Neural cell (in vitro differentiated cells): Measurements from ENCODE around the gene PPAN. TPM values are rescaled to one million over a fixed set of nuclear protein-coding genes. Genes with fewer than 3 reads are reported as not detected.

Experiments
- H2AFZ ChIP-seq: fragments of 200-600, 300-800 bp; sonication (generic), shearing (Covaris generic); 2 replicates; pipeline ENCODE4 v1.6.0; 2014; ENCODE audit warnings: low read depth, mild to moderate bottlenecking, antibody characterized with exemption, low read length, moderate library complexity
- H3F3A ChIP-seq: fragments of 200-600 bp; shearing (Covaris generic); 2 replicates; pipeline ENCODE4 v1.6.1; 2016; ENCODE audit warnings: mild to moderate bottlenecking, moderate library complexity, mixed read lengths, antibody characterized with exemption, low read length; ENCODE audit not compliant: insufficient read depth, poor library complexity, severe bottlenecking
- H3K27ac ChIP-seq: fragments of 200-600, 300-800 bp; sonication (generic), shearing (Covaris generic); 2 replicates; pipeline ENCODE4 v1.5.1; 2014; ENCODE audit warnings: mild to moderate bottlenecking, low read length, moderate library complexity
- H3K27me3 ChIP-seq: fragments of 300-800, 200-600 bp; sonication (generic), shearing (Covaris generic); 2 replicates; pipeline ENCODE4 v1.6.0; 2014; ENCODE audit warnings: mild to moderate bottlenecking, low read depth, low read length, moderate library complexity; ENCODE audit not compliant: insufficient read depth
- H3K36me3 ChIP-seq: fragments of 300-800, 200-600 bp; sonication (generic), shearing (Covaris generic); 2 replicates; pipeline ENCODE4 v1.5.1; 2014; ENCODE audit warnings: mild to moderate bottlenecking, antibody characterized with exemption, low read length, moderate library complexity; ENCODE audit not compliant: insufficient read depth
- H3K4me2 ChIP-seq: fragments of 300-800, 200-600 bp; sonication (generic), shearing (Covaris generic); 2 replicates; pipeline ENCODE4 v1.6.0; 2014; ENCODE audit warnings: mild to moderate bottlenecking, low read length
- H3K4me3 ChIP-seq: fragments of 300-800, 200-600 bp; sonication (generic), shearing (Covaris generic); 2 replicates; pipeline ENCODE4 v1.5.1; 2014; ENCODE audit warnings: mild to moderate bottlenecking, low read length, moderate library complexity
- H3K79me2 ChIP-seq: fragments of 200-600 bp; shearing (Covaris generic); replicated peaks from 2 replicates; pipeline ENCODE4 v1.6.0; 2014; ENCODE audit warnings: mild to moderate bottlenecking, low read length, moderate library complexity; ENCODE audit not compliant: insufficient read depth
- H3K9ac ChIP-seq: fragments of 300-800, 200-600 bp; sonication (generic), shearing (Covaris generic); 2 replicates; pipeline ENCODE4 v1.6.1; 2016; ENCODE audit warnings: mild to moderate bottlenecking, low read length, mixed read lengths
- H3K9me2 ChIP-seq: fragments of 200-600 bp; shearing (Covaris generic); 2 replicates; pipeline ENCODE4 v1.6.1; 2016; ENCODE audit warnings: mild to moderate bottlenecking, low read length, mixed read lengths; ENCODE audit not compliant: insufficient read depth
- H3K9me3 ChIP-seq: fragments of 200-600, 300-800 bp; sonication (generic), shearing (Covaris generic); 2 replicates; pipeline ENCODE4 v1.6.1; 2016; ENCODE audit warnings: mild to moderate bottlenecking, mixed run types, low read length, moderate library complexity, mixed read lengths
- H4K20me1 ChIP-seq: fragments of 200-600 bp; shearing (Covaris generic); 2 replicates; pipeline ENCODE4 v1.6.1; 2016; ENCODE audit warnings: mild to moderate bottlenecking, mixed run types; ENCODE audit not compliant: insufficient read depth
- CTCF ChIP-seq: fragments of 450-650 bp; IDR thresholded peaks from 2 replicates; pipeline ENCODE4 v1.5.1; 2014; ENCODE audit warnings: antibody characterized with exemption, mild to moderate bottlenecking, moderate library complexity; ENCODE audit not compliant: poor library complexity, severe bottlenecking
- EP300 ChIP-seq: fragments of 450-650 bp; conservative IDR thresholded peaks from 2 replicates; pipeline ENCODE4 v1.6.1; 2014; ENCODE audit warnings: antibody characterized with exemption, mild to moderate bottlenecking, moderate library complexity; ENCODE audit not compliant: poor library complexity, severe bottlenecking
- EZH2 ChIP-seq: fragments of 200-600, 300-800 bp; shearing (Covaris generic), sonication (generic); IDR thresholded peaks from 2 replicates; pipeline ENCODE4 v1.6.1; 2014; ENCODE audit warnings: antibody characterized with exemption, low read length, borderline replicate concordance, mild to moderate bottlenecking; ENCODE audit not compliant: insufficient read depth, poor library complexity, severe bottlenecking
- MXI1 ChIP-seq: fragments of 450-650 bp; conservative IDR thresholded peaks from 2 replicates; pipeline ENCODE4 v1.6.1; 2014; ENCODE audit warnings: antibody characterized with exemption, mild to moderate bottlenecking; ENCODE audit not compliant: poor library complexity, severe bottlenecking
- POLR2AphosphoS5 ChIP-seq: IDR thresholded peaks from 2 replicates; pipeline ENCODE4 v1.6.1; 2012
- RAD21 ChIP-seq: fragments of 450-650 bp; conservative IDR thresholded peaks from 2 replicates; pipeline ENCODE4 v1.6.1; 2014; ENCODE audit warnings: antibody characterized with exemption, mild to moderate bottlenecking, moderate library complexity
- REST ChIP-seq: IDR thresholded peaks from 2 replicates; pipeline ENCODE4 v1.6.1; 2012; ENCODE audit warnings: borderline replicate concordance
- SMC3 ChIP-seq: fragments of 450-650 bp; conservative IDR thresholded peaks from 2 replicates; pipeline ENCODE4 v1.6.1; 2014; ENCODE audit warnings: antibody characterized with exemption, mild to moderate bottlenecking, moderate library complexity; ENCODE audit not compliant: poor library complexity
- TAF1 ChIP-seq: IDR thresholded peaks from 2 replicates; pipeline ENCODE4 v1.6.1; 2012; ENCODE audit warnings: low read depth
- polyA plus RNA-seq: library from polyadenylated mRNA; depleted of rRNA; stranded (reverse); fragments of >200 nt; gene quantifications from 2 replicates; pipeline ENCODE4 v1.2.3, GENCODE V29; 2014

The PPAN gene
- polyA plus RNA-seq, 1 donor from 2014 or later: 13.9 TPM

- no peak overlapping the region for H3K4me2 ChIP-seq
- H3K9me2 ChIP-seq: no peaks in the 10 kb centered on the region
- TF ChIP-seq TAF1: no peak
- no peak for TF ChIP-seq REST
- TF ChIP-seq EZH2: no peak
- no peak for TF ChIP-seq MXI1
- TF ChIP-seq EP300: no peak
- TF ChIP-seq SMC3: no peak
- no peak for TF ChIP-seq RAD21
- TF ChIP-seq POLR2AphosphoS5: no peak
- no peak for TF ChIP-seq CTCF
- no peak overlapping the region for H2AFZ ChIP-seq
- H3K27me3 ChIP-seq: no peaks in the 10 kb centered on the region
- no peaks in the 10 kb centered on the region for H4K20me1 ChIP-seq
- peaks cover 8% of the 10 kb centered on the region for H3K79me2 ChIP-seq
- H3K9ac ChIP-seq: no peak overlapping the region
- no peak overlapping the region for H3K4me3 ChIP-seq
- no peaks in the 10 kb centered on the region for H3K9me3 ChIP-seq
- no peak overlapping the region for H3K27ac ChIP-seq
- H3K36me3 ChIP-seq: peaks cover 8% of the 10 kb centered on the region
- H3F3A ChIP-seq: no peaks in the 10 kb centered on the region
Observed at GRCh38 chr19:10120538-10121189, 14.5 kb downstream of the PPAN start.

GRCh38 chr19:10122045-10122444, 15.9 kb downstream of the PPAN start:
- no peak for TF ChIP-seq EZH2
- Histone ChIP-seq H4K20me1 (no peaks in the 10 kb centered on the region), H3K4me2 (no peak overlapping the region), H3K9me3 (no peaks in the 10 kb centered on the region), H3K9me2 (no peaks in the 10 kb centered on the region), H3K27ac (no peak overlapping the region), H3K4me3 (no peak overlapping the region), H3K27me3 (no peaks in the 10 kb centered on the region), H2AFZ (no peak overlapping the region), H3K36me3 (peaks cover 8% of the 10 kb centered on the region), H3K9ac (no peak overlapping the region), H3K79me2 (peaks cover 8% of the 10 kb centered on the region), H3F3A (no peaks in the 10 kb centered on the region)
